NOMO-1 treated with dmso at 0.1 percent for 144 hours (cell line): ENCODE data around the gene PICALM.
"Not testable (repeated sequence)": the region's sequence is repeated elsewhere in the genome, so short reads cannot be mapped to it uniquely, and the experiment has no call there.

Experiments
- DNase-seq: peaks from one replicate; lab custom pipeline; 2025; ENCODE audit not compliant: unreplicated experiment; lab: John Stamatoyannopoulos, UW

The PICALM gene

GRCh38 chr11:86068951-86069407, at the start of gene PICALM:
PICALM (minus strand) TSS chr11:86069084; CDS start chr11:86068780, 304 bp downstream.
- peak; percentile 98 for DNase-seq

- DNase-seq, result no peak
Measured at GRCh38 chr11:86118253-86118652, 49.4 kb upstream of the PICALM start.

GRCh38 chr11:86117712-86118063, 48.8 kb upstream of the PICALM start:
- no peak for DNase-seq

GRCh38 chr11:86117001-86117711, 48.3 kb upstream of the PICALM start:
- DNase-seq, result no peak

- no peak for DNase-seq
Measured at GRCh38 chr11:86116386-86116726, 47.5 kb upstream of the PICALM start.

- DNase-seq, result no peak
Measured at GRCh38 chr11:86115542-86116385, 46.9 kb upstream of the PICALM start.

- no peak for DNase-seq
Measured at GRCh38 chr11:86108890-86109638, 40.2 kb upstream of the PICALM start.

- DNase-seq, result no peak
Measured at GRCh38 chr11:86108191-86108590, 39.3 kb upstream of the PICALM start.

- DNase-seq, result no peak
Measured at GRCh38 chr11:86106916-86107315, 38.0 kb upstream of the PICALM start.

GRCh38 chr11:86106031-86106430, 37.1 kb upstream of the PICALM start:
- DNase-seq, result not testable (repeated sequence)

- DNase-seq, result not testable (repeated sequence)
Measured at GRCh38 chr11:86105601-86106000, 36.7 kb upstream of the PICALM start.

GRCh38 chr11:86103808-86104207, 34.9 kb upstream of the PICALM start:
- DNase-seq, result no peak

- DNase-seq, result no peak
Measured at GRCh38 chr11:86101941-86102407, 33.1 kb upstream of the PICALM start.

- no peak for DNase-seq
Measured at GRCh38 chr11:86101493-86101892, 32.6 kb upstream of the PICALM start.

- no peak for DNase-seq
Measured at GRCh38 chr11:86099874-86100273, 31.0 kb upstream of the PICALM start.

GRCh38 chr11:86097980-86098379, 29.1 kb upstream of the PICALM start:
- peak; percentile 6 for DNase-seq

GRCh38 chr11:86091566-86091965, 22.7 kb upstream of the PICALM start:
- no peak for DNase-seq

- DNase-seq, result no peak
Measured at GRCh38 chr11:86091086-86091485, 22.2 kb upstream of the PICALM start.

GRCh38 chr11:86089659-86090058, 20.8 kb upstream of the PICALM start:
- DNase-seq, result no peak

- not testable (repeated sequence) for DNase-seq
Measured at GRCh38 chr11:86087688-86088087, 18.8 kb upstream of the PICALM start.

- DNase-seq, result no peak
Measured at GRCh38 chr11:86087256-86087655, 18.4 kb upstream of the PICALM start.
